ENCODE results near the gene CAMTA1.

Gene CAMTA1

DNA sequence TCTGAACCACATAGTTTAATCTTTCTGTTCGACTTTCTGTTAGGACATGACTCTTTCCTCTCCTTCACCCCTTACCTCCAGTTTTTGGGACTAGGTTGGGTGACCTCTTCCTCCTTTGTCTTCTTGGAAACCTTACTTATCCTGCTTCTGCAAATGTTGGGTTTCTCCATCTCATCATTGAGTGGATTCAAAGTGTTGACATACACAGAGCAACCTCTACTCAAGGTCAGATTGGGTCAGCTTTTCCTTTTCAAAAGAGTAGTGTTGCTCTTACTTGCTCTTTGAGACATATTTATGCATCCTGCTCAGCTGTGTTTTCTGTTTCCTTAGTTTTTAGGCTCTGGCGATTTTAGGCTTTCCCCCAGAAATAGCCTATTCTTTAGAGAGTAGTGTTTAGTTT, 3.7 kb downstream of the CAMTA1 start:
- POLR2A ChIA-PET: interaction anchor here (0.6 to 0.7 kb wide), 2 partner anchors 162 to 187 kb away, joined by 4 to 5 read pairs; no protein-coding TSS in a partner anchor
- CTCF ChIA-PET: interaction anchor here (0.6 to 0.9 kb wide), 3 partner anchors 24 to 101 kb away, joined by 3 to 4 read pairs (median 3); no protein-coding TSS in a partner anchor
- peaks cover 7% of the 10 kb centered on the region; the same call in 1 of the 2 replicates for H3K4me1 ChIP-seq (ENCODE audit: control insufficient read depth, insufficient read depth, low read length)
- TF ChIP-seq, protein P1, sequence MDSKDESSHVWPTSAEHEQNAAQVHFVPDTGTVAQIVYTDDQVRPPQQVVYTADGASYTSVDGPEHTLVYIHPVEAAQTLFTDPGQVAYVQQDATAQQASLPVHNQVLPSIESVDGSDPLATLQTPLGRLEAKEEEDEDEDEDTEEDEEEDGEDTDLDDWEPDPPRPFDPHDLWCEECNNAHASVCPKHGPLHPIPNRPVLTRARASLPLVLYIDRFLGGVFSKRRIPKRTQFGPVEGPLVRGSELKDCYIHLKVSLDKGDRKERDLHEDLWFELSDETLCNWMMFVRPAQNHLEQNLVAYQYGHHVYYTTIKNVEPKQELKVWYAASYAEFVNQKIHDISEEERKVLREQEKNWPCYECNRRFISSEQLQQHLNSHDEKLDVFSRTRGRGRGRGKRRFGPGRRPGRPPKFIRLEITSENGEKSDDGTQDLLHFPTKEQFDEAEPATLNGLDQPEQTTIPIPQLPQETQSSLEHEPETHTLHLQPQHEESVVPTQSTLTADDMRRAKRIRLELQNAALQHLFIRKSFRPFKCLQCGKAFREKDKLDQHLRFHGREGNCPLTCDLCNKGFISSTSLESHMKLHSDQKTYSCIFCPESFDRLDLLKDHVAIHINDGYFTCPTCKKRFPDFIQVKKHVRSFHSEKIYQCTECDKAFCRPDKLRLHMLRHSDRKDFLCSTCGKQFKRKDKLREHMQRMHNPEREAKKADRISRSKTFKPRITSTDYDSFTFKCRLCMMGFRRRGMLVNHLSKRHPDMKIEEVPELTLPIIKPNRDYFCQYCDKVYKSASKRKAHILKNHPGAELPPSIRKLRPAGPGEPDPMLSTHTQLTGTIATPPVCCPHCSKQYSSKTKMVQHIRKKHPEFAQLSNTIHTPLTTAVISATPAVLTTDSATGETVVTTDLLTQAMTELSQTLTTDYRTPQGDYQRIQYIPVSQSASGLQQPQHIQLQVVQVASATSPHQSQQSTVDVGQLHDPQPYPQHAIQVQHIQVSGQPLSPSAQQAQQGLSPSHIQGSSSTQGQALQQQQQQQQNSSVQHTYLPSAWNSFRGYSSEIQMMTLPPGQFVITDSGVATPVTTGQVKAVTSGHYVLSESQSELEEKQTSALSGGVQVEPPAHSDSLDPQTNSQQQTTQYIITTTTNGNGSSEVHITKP (tag by site-specific recombination; IDR thresholded peaks at IDR 0.05): 0 out of 2 replicates have a peak, but pooled peaks have one; percentile 21
- no peak for TF ChIP-seq ZBTB6 (tag by site-specific recombination; IDR thresholded peaks at IDR 0.05)
- H3K27ac ChIP-seq (ENCODE audit: extremely low read depth, low read depth, low read length): no peak overlapping the region
- H3K36me3 ChIP-seq (ENCODE audit: control insufficient read depth in 2 of 2, insufficient read depth in 1 of 2, low read length in 2 of 2): peaks cover 0 to 18% of the 10 kb centered on the region in 2 experiments
- no peaks in the 10 kb centered on the region for H3K9me3 ChIP-seq (ENCODE audit: control insufficient read depth, insufficient read depth, low read depth, low read length)
- no peak overlapping the region for H3K4me3 ChIP-seq (ENCODE audit: low read depth, low read length)

- no peak overlapping the region for H3K4me3 ChIP-seq (ENCODE audit: low read depth, low read length)
- H3K9me3 ChIP-seq (ENCODE audit: control insufficient read depth, insufficient read depth, low read depth, low read length): no peaks in the 10 kb centered on the region
- H3K36me3 ChIP-seq (ENCODE audit: control insufficient read depth in 2 of 2, insufficient read depth in 1 of 2, low read length in 2 of 2): peaks cover 0 to 18% of the 10 kb centered on the region in 2 experiments
- peaks cover 10% of the 10 kb centered on the region; the same call in 1 of the 2 replicates for H3K4me1 ChIP-seq (ENCODE audit: control insufficient read depth, insufficient read depth, low read length)
- CTCF ChIA-PET: interaction anchor here (0.6 to 0.7 kb wide), 2 partner anchors 7 to 280 kb away, joined by 4 to 5 read pairs; no protein-coding TSS in a partner anchor
- POLR2A ChIA-PET: no interaction called here
- no peak overlapping the region for H3K27ac ChIP-seq (ENCODE audit: extremely low read depth, low read depth, low read length)
- TF ChIP-seq ZFP3 (tag by site-specific recombination; IDR thresholded peaks at IDR 0.05; ENCODE audit: low read depth): no peak
- peak; percentile 89 for TF ChIP-seq EGR2 (tag by site-specific recombination; IDR thresholded peaks at IDR 0.05; ENCODE audit: low read depth)
- no peak for TF ChIP-seq ZNF133 (tag by site-specific recombination; IDR thresholded peaks at IDR 0.05)
- TF ChIP-seq ZNF302 (tag by site-specific recombination; IDR thresholded peaks at IDR 0.05; ENCODE audit: low read depth): no peak
- TF ChIP-seq PRDM1 (tag by site-specific recombination; IDR thresholded peaks at IDR 0.05): 0 out of 2 replicates have a peak, but pooled peaks have one; percentile 25
- TF ChIP-seq ZFHX2 (tag by site-specific recombination; conservative IDR thresholded peaks at IDR 0.05): peak; percentile 82
- TF ChIP-seq ZNF404 (tag by site-specific recombination; IDR thresholded peaks at IDR 0.05): no peak
- TF ChIP-seq, protein P2, sequence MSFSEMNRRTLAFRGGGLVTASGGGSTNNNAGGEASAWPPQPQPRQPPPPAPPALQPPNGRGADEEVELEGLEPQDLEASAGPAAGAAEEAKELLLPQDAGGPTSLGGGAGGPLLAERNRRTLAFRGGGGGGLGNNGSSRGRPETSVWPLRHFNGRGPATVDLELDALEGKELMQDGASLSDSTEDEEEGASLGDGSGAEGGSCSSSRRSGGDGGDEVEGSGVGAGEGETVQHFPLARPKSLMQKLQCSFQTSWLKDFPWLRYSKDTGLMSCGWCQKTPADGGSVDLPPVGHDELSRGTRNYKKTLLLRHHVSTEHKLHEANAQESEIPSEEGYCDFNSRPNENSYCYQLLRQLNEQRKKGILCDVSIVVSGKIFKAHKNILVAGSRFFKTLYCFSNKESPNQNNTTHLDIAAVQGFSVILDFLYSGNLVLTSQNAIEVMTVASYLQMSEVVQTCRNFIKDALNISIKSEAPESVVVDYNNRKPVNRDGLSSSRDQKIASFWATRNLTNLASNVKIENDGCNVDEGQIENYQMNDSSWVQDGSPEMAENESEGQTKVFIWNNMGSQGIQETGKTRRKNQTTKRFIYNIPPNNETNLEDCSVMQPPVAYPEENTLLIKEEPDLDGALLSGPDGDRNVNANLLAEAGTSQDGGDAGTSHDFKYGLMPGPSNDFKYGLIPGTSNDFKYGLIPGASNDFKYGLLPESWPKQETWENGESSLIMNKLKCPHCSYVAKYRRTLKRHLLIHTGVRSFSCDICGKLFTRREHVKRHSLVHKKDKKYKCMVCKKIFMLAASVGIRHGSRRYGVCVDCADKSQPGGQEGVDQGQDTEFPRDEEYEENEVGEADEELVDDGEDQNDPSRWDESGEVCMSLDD (tag by site-specific recombination; IDR thresholded peaks at IDR 0.05): no peak
- no peak for TF ChIP-seq ZBTB1 (tag by site-specific recombination; IDR thresholded peaks at IDR 0.05)
- TF ChIP-seq ZBTB7A (tag by site-specific recombination; IDR thresholded peaks at IDR 0.05; ENCODE audit: low read depth): no peak
- peak; percentile 90 for TF ChIP-seq ZSCAN4 (tag by site-specific recombination; IDR thresholded peaks at IDR 0.05)
- TF ChIP-seq, protein P3, sequence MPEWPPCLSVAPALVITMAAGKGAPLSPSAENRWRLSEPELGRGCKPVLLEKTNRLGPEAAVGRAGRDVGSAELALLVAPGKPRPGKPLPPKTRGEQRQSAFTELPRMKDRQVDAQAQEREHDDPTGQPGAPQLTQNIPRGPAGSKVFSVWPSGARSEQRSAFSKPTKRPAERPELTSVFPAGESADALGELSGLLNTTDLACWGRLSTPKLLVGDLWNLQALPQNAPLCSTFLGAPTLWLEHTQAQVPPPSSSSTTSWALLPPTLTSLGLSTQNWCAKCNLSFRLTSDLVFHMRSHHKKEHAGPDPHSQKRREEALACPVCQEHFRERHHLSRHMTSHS (tag by site-specific recombination; IDR thresholded peaks at IDR 0.05): no peak
- TF ChIP-seq, protein P4, sequence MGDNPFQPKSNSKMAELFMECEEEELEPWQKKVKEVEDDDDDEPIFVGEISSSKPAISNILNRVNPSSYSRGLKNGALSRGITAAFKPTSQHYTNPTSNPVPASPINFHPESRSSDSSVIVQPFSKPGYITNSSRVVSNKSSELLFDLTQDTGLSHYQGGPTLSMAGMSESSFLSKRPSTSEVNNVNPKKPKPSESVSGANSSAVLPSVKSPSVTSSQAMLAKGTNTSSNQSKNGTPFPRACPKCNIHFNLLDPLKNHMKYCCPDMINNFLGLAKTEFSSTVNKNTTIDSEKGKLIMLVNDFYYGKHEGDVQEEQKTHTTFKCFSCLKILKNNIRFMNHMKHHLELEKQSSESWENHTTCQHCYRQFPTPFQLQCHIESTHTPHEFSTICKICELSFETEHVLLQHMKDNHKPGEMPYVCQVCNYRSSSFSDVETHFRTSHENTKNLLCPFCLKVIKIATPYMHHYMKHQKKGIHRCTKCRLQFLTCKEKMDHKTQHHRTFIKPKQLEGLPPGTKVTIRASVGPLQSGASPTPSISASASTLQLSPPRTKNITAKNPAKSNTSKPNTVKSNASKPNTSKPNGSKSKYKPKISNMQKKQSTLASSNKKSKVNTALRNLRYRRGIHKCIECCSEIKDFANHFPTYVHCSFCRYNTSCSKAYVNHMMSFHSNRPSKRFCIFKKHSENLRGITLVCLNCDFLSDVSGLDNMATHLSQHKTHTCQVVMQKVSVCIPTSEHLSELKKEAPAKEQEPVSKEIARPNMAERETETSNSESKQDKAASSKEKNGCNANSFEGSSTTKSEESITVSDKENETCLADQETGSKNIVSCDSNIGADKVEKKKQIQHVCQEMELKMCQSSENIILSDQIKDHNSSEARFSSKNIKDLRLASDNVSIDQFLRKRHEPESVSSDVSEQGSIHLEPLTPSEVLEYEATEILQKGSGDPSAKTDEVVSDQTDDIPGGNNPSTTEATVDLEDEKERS (tag by site-specific recombination; IDR thresholded peaks at IDR 0.05): no peak
- TF ChIP-seq HOXA7 (CRISPR knock-in tag; IDR thresholded peaks at IDR 0.05; ENCODE audit: borderline replicate concordance): no peak
- peak; percentile 77 for TF ChIP-seq ZNF398 (tag by site-specific recombination; IDR thresholded peaks at IDR 0.05)
- TF ChIP-seq ZNF701 (tag by site-specific recombination; IDR thresholded peaks at IDR 0.05): no peak
- TF ChIP-seq ZNF416 (tag by site-specific recombination; IDR thresholded peaks at IDR 0.05): no peak
These were observed 4.9 kb downstream of the CAMTA1 start for GRCh38 chr1:6790146-6790545.

Data from HEK293 (cell line).